ENCODE data around the gene KRTAP9-2. TPM values are rescaled to one million over a fixed set of nuclear protein-coding genes. Genes with fewer than 3 reads are reported as not detected.
"Not testable (repeated sequence)": the region's sequence is repeated elsewhere in the genome, so short reads cannot be mapped to it uniquely, and the experiment has no call there.

KRTAP9-2 gene
- total and polyA plus RNA-seq, 4 donors, result not detected

- Histone ChIP-seq H3K27ac (ENCODE audit: low read depth in 1 of 2, low read length in 2 of 2) (no peak overlapping the region), H3K4me3 (ENCODE audit: low read length in 2 of 2) (no peak overlapping the region), H3K4me1 (ENCODE audit: control insufficient read depth in 1 of 2, insufficient read depth in 2 of 2, low read length in 2 of 2) (no peaks in the 10 kb centered on the region), H3K36me3 (ENCODE audit: control insufficient read depth in 1 of 2, insufficient read depth in 2 of 2, low read length in 1 of 2) (no peaks in the 10 kb centered on the region), H3K27me3 (ENCODE audit: control insufficient read depth in 1 of 2, insufficient read depth in 2 of 2, low read length in 1 of 2) (no peaks in the 10 kb centered on the region), H3K9me3 (ENCODE audit: control insufficient read depth, low read length) (no peaks in the 10 kb centered on the region)
- no peak for DNase-seq
- ATAC-seq (ENCODE audit: low FRiP score), result no peak
- intact Hi-C loops (cut with DNase I), result no loop called here
- 93% methylated on average over 6 of the region's 6 CpGs for WGBS, 2 donors
Observed at GRCh38 chr17:41226051-41226450, 397 bp upstream of the KRTAP9-2 start.

- Histone ChIP-seq H3K9me3 (ENCODE audit: control insufficient read depth, low read length) (no peaks in the 10 kb centered on the region), H3K36me3 (ENCODE audit: control insufficient read depth in 1 of 2, insufficient read depth in 2 of 2, low read length in 1 of 2) (no peaks in the 10 kb centered on the region), H3K4me3 (ENCODE audit: low read length in 2 of 2) (no peak overlapping the region), H3K27ac (ENCODE audit: low read depth in 1 of 2, low read length in 2 of 2) (no peak overlapping the region), H3K27me3 (ENCODE audit: control insufficient read depth in 1 of 2, insufficient read depth in 2 of 2, low read length in 1 of 2) (no peaks in the 10 kb centered on the region), H3K4me1 (ENCODE audit: control insufficient read depth in 1 of 2, insufficient read depth in 2 of 2, low read length in 2 of 2) (no peaks in the 10 kb centered on the region)
- no peak for ATAC-seq (ENCODE audit: low FRiP score)
- intact Hi-C loops (cut with DNase I), result no loop called here
- no peak for DNase-seq
Observed at GRCh38 chr17:41230094-41230493, 3.6 kb downstream of the KRTAP9-2 start.

- intact Hi-C loops (cut with DNase I), result no loop called here
- Histone ChIP-seq H3K4me1 (ENCODE audit: control insufficient read depth in 1 of 2, insufficient read depth in 2 of 2, low read length in 2 of 2) (no peaks in the 10 kb centered on the region), H3K9me3 (ENCODE audit: control insufficient read depth, low read length) (no peaks in the 10 kb centered on the region), H3K36me3 (ENCODE audit: control insufficient read depth in 1 of 2, insufficient read depth in 2 of 2, low read length in 1 of 2) (no peaks in the 10 kb centered on the region), H3K27ac (ENCODE audit: low read depth in 1 of 2, low read length in 2 of 2) (no peak overlapping the region), H3K4me3 (ENCODE audit: low read length in 2 of 2) (no peak overlapping the region), H3K27me3 (ENCODE audit: control insufficient read depth in 1 of 2, insufficient read depth in 2 of 2, low read length in 1 of 2) (no peaks in the 10 kb centered on the region)
- WGBS, 2 donors, result 79 to 82% methylated on average over 6 of the region's 6 CpGs
- ATAC-seq (ENCODE audit: low FRiP score), result no peak
- DNase-seq, result no peak
Observed at GRCh38 chr17:41231731-41232130, 5.3 kb downstream of the KRTAP9-2 start.

GRCh38 chr17:41232399-41233105 lies 6.1 kb downstream of the KRTAP9-2 start, which contains the start of gene KRTAP9-3:
KRTAP9-3 (plus strand) TSS chr17:41232449; CDS start chr17:41232502, 53 bp downstream.
- H3K4me3 ChIP-seq (ENCODE audit: low read length in 2 of 2); H3K27ac ChIP-seq (ENCODE audit: low read depth in 1 of 2, low read length in 2 of 2); H3K4me1 ChIP-seq (ENCODE audit: control insufficient read depth in 1 of 2, insufficient read depth in 2 of 2, low read length in 2 of 2); DNase-seq; H3K36me3 ChIP-seq (ENCODE audit: control insufficient read depth in 1 of 2, insufficient read depth in 2 of 2, low read length in 1 of 2); intact Hi-C loops (cut with DNase I); H3K9me3 ChIP-seq (ENCODE audit: control insufficient read depth, low read length); ATAC-seq (ENCODE audit: low FRiP score); H3K27me3 ChIP-seq (ENCODE audit: control insufficient read depth in 1 of 2, insufficient read depth in 2 of 2, low read length in 1 of 2): not testable (repeated sequence)
- 76 to 79% methylated on average over 1 of the region's 1 CpG for WGBS, 2 donors

- H3K4me1 ChIP-seq (ENCODE audit: control insufficient read depth in 1 of 2, insufficient read depth in 2 of 2, low read length in 2 of 2); DNase-seq; intact Hi-C loops (cut with DNase I); H3K36me3 ChIP-seq (ENCODE audit: control insufficient read depth in 1 of 2, insufficient read depth in 2 of 2, low read length in 1 of 2); H3K27me3 ChIP-seq (ENCODE audit: control insufficient read depth in 1 of 2, insufficient read depth in 2 of 2, low read length in 1 of 2); H3K9me3 ChIP-seq (ENCODE audit: control insufficient read depth, low read length); ATAC-seq (ENCODE audit: low FRiP score); H3K4me3 ChIP-seq (ENCODE audit: low read length in 2 of 2); H3K27ac ChIP-seq (ENCODE audit: low read depth in 1 of 2, low read length in 2 of 2): not testable (repeated sequence)
- 47 to 53% methylated on average over 4 of the region's 4 CpGs for WGBS, 2 donors
Observed at GRCh38 chr17:41237116-41237515, 10.7 kb downstream of the KRTAP9-2 start.

GRCh38 chr17:41237949-41238437 lies 11.5 kb downstream of the KRTAP9-2 start, which contains the start of gene KRTAP9-8:
KRTAP9-8 (plus strand) TSS chr17:41237999; CDS start chr17:41238052, 53 bp downstream.
- H3K27me3 ChIP-seq (ENCODE audit: control insufficient read depth in 1 of 2, insufficient read depth in 2 of 2, low read length in 1 of 2); H3K4me1 ChIP-seq (ENCODE audit: control insufficient read depth in 1 of 2, insufficient read depth in 2 of 2, low read length in 2 of 2); H3K27ac ChIP-seq (ENCODE audit: low read depth in 1 of 2, low read length in 2 of 2); DNase-seq; ATAC-seq (ENCODE audit: low FRiP score); intact Hi-C loops (cut with DNase I); H3K9me3 ChIP-seq (ENCODE audit: control insufficient read depth, low read length); H3K4me3 ChIP-seq (ENCODE audit: low read length in 2 of 2); H3K36me3 ChIP-seq (ENCODE audit: control insufficient read depth in 1 of 2, insufficient read depth in 2 of 2, low read length in 1 of 2): not testable (repeated sequence)
- WGBS, 2 donors, result 29 to 33% methylated on average over 3 of the region's 3 CpGs

GRCh38 chr17:41246995-41247787 lies 20.7 kb downstream of the KRTAP9-2 start:
- H3K9me3 ChIP-seq (ENCODE audit: control insufficient read depth, low read length); DNase-seq; intact Hi-C loops (cut with DNase I); H3K4me1 ChIP-seq (ENCODE audit: control insufficient read depth in 1 of 2, insufficient read depth in 2 of 2, low read length in 2 of 2); ATAC-seq (ENCODE audit: low FRiP score); H3K27ac ChIP-seq (ENCODE audit: low read depth in 1 of 2, low read length in 2 of 2); H3K36me3 ChIP-seq (ENCODE audit: control insufficient read depth in 1 of 2, insufficient read depth in 2 of 2, low read length in 1 of 2); H3K4me3 ChIP-seq (ENCODE audit: low read length in 2 of 2); H3K27me3 ChIP-seq (ENCODE audit: control insufficient read depth in 1 of 2, insufficient read depth in 2 of 2, low read length in 1 of 2): not testable (repeated sequence)
- WGBS, 2 donors, result 45 to 63% methylated on average over 2 of the region's 2 CpGs

GRCh38 chr17:41249637-41250240 lies 23.3 kb downstream of the KRTAP9-2 start, which contains the start of gene KRTAP9-4:
KRTAP9-4 (plus strand) TSS chr17:41249687; CDS start chr17:41249721, 34 bp downstream.
- H3K4me1 ChIP-seq (ENCODE audit: control insufficient read depth in 1 of 2, insufficient read depth in 2 of 2, low read length in 2 of 2); intact Hi-C loops (cut with DNase I); ATAC-seq (ENCODE audit: low FRiP score); DNase-seq; H3K27ac ChIP-seq (ENCODE audit: low read depth in 1 of 2, low read length in 2 of 2); H3K27me3 ChIP-seq (ENCODE audit: control insufficient read depth in 1 of 2, insufficient read depth in 2 of 2, low read length in 1 of 2); H3K9me3 ChIP-seq (ENCODE audit: control insufficient read depth, low read length); H3K4me3 ChIP-seq (ENCODE audit: low read length in 2 of 2); H3K36me3 ChIP-seq (ENCODE audit: control insufficient read depth in 1 of 2, insufficient read depth in 2 of 2, low read length in 1 of 2): not testable (repeated sequence)
- WGBS, 2 donors, result 58 to 63% methylated on average over 2 of the region's 2 CpGs
